ENCODE measurements around the gene LDLRAP1.

DNA sequence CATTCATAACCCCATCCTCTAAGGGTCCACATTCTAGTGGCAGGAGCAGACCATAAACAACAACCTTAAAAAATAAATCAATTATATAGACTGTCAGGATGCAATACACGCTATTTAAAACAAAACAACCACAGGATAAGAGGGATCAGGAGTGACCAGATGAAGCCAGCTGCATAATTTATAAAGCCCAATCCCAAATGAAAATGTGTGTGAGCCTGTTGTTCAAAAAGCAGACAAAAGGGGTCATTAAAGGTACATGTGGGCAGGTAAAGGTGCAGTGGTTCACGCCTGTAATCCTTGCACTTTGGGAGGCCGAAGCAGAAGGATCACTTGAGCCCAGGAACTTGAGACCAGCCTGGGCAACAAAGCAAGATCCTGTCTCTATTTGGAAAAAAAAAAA lies 10.4 kb upstream of the LDLRAP1 start:
- no peak for TF ChIP-seq CTCF (IDR thresholded peaks at IDR 0.05; ENCODE audit: poor library complexity, severe bottlenecking)
- no peak for TF ChIP-seq EP300 (conservative IDR thresholded peaks at IDR 0.05; ENCODE audit: poor library complexity, severe bottlenecking)
- no peak for TF ChIP-seq SMC3 (conservative IDR thresholded peaks at IDR 0.05; ENCODE audit: poor library complexity)
- no peak for TF ChIP-seq RAD21 (conservative IDR thresholded peaks at IDR 0.05)
- TF ChIP-seq EZH2 (IDR thresholded peaks at IDR 0.05; ENCODE audit: borderline replicate concordance, insufficient read depth, low read length, poor library complexity, severe bottlenecking): no peak
- TF ChIP-seq POLR2AphosphoS5 (IDR thresholded peaks at IDR 0.05): no peak
